Measurements from ENCODE around the gene ENPP6.

The ENPP6 gene

DNA sequence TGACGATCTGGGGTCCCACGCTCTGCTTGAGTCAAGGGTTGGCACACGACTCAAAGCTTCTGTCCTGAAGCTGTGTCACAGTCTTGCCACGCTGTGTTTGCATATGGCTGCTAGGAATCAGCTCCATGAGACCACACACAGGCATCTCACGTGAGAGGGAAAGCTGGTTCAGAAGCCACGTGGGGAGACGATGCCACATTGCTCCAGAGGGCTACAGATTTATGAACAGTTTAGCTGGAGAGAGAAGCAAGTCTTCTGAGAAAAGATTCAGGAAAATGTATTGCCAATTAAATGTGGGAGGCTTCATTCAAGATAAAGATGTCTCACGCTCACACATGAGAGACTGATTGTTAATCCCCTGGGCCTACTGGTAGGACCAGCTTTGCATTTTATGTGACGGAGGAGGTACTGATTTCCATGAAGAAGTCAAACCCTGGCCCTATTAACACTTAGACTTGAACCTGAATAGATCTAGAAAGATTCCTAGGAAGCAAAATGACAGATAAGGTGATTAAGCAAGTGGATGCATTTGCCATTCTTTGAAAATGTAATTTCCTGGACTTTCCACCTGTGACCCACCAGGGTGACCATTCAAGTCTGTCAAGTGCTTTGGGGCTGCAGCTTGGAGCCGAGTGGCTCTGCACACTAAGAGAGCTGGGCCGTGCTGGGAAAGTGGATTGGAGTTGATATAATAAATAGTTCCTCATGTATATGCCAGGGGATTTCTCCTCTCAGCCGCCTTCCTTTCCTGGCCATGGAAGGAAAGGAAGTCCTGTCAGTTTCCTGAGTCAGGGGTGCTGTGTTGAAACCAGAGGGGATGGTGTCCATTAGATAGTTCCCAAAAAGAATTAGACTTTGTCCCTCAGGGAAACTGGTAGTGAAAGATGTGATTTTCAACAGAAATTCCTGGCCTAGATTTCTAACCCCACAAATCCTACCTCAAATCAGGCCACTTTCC lies 29.0 kb downstream of the ENPP6 start:
- no peak for FAIRE-seq

DNA sequence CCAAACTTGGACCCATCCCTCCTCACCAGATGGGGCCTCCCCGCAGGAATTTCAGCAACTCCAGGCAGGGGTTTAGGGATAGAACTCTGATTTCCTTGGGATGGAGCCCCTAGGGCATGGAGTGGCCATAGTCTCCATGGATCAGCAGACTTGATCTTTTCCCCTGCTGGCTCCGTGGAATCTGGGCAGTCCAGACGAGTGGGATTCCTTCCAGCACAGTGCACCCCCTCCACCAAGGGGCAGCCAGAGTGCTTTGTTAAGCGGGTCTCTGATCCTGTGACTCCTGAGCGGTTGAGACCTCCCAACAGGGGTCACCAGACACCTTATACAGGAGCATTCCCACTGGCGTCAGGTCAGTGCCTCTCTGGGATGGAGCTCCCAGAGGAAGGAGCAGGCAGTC lies 40.4 kb downstream of the ENPP6 start:
- FAIRE-seq: no peak

DNA sequence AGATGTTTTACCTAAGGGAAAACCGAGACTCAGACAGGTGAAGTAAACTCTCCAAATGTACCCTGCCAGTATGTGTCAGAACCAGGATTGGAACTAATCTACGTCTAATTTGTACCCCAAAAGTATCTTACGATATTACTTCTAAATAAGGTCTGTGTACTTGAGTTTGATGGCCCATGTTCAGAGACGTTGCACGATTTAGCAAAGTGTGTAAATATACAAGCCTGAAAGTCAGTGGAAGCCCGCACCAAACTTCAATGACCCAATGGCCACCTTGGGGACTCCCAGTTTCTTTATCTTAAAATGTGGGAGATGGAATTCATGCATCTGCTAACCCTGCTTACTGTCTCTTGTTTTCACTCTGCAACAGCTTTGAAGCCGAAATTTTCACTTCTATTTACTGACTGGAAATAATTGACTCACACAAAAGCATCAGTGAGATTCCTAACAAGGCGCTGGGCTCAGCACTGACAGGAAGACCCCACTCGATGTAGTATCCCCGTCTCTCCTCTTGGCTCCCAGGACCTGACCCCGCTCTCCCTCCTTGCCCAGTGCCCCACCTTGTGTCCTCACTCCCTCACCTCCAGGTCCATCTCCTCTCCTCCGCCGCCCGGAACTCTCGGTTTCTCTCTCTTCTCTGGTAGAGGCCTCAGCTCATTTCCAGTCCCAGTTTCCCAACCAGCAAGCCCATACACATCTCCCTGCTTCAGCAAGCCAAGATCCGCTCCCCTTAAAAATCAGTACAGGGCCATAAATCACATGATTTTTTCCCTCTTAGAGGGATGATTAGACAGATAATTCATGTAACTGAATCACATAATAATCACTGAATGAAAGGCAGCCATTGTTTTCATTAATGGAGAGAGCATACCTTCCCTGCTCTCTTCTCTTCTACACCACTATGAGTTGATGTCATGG lies 42.8 kb downstream of the ENPP6 start:
- no peak for FAIRE-seq

DNA sequence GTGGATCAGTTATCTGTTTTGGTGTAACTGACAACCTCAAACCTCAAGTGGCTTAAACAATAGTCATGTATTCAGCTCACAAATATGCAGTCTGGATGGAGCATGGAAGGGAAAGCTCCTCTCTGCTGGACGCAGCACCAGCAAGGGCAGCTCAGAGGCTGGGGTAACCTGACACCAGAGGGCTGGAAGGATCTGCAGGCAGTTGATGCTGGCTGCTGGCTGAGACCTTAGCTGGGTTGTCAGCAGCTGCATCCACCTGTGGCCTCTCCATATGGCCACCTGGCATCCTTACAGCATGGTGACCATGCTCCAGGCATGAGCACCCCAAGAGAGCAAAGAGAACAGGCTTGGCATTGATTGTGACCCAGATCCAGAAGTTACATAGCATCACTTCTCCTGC lies 46.7 kb downstream of the ENPP6 start:
- FAIRE-seq: no peak

DNA sequence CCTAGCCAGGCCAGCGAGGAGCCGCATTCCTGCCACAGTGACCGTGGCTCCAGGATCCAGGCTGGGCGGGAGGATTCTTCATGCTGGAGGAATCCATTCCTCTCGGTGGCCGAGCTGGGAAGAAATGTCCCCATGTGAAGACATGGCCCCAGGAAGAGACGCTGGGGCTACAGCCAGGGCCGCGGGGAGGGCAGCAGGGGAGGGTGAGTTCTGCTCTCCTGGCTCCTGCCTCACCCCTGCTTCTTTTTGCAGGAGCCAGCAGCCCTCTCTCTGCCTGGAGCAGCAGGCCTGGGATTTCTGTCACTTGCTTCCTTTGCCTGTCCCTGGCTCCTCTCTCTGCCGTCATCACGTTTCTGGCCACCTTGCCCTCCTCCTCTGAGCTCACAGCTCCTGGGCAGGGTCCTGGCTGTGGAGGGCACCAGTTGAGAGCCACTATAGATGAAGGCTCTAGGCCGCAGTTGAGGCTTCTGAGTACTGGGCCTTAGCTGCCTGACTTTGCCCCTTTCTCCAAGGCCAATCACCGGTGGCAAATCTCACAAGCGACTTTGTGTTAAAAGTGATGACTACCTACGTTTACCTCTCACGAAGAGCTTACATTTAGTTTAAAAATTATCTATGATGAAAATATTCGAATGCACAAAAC lies 48.3 kb downstream of the ENPP6 start:
- no peak for FAIRE-seq

DNA sequence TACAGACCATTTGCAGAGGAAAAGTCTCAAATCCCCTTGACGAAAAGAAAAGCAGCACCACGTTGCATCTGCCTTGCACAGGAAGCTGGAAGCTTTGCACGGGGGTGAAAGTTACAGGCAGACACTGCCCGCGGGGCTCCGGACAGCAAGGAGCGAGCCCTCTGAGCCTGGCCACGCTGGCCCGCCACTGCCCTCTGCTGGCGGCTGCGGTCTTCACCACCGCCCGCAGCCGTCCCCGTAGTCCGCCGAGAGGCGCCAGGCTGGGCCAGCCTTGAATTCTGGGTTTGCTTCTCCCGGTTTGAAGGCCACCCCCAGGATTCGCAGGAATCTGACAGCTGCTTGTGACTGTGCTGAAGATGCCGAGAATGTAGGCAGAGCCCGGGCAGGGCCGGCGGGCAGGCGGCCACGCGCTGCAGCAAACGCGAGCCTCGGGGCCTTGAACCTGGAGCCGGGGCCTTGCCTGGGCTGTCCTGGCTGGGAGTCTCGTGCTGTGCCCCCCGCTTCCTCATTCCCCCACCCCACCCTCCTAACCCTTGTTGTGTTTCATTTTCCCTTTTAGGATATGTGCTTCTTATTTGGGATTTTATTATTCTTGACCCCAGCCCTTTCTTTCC lies 49.2 kb downstream of the ENPP6 start:
- no peak for FAIRE-seq

DNA sequence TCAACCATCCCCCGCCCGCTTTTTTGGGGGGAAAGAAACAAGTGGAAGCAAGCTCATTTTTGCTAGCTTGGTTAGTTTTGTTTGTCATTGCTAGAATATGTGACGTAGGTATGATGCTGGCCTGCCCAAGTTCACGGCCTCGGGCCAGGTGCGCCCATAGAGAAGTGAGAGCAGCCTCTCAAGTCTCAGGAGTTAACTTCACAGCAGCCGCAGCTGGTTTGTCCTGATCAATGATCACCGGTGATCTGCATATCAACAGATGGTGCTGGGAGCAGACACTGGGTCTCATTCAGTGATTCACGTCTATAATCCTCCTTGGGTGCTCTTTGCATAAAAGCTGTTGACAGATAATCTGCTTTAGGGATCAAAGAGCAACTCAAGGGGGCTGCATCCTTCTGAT lies 50.1 kb downstream of the ENPP6 start:
- FAIRE-seq: no peak

DNA sequence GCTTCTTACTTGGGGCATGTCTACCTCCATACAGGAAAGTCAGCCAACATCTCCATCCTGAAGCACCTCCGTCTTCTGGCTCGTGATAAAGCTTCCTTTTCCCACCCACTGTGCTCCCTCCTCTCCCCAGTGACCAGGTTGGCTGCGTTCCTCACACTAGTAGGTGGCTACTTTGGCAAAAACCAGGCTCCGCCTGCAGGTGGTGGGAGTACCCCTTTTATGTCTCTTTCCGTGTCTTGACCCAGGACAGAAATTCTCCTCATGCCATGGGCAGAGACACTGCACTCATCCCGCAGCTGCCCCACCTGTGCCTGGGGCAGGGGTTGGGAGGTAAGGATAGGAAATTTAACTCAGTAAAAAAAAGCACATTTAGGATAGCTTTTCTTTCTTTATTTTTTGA lies 50.9 kb downstream of the ENPP6 start:
- no peak for FAIRE-seq

DNA sequence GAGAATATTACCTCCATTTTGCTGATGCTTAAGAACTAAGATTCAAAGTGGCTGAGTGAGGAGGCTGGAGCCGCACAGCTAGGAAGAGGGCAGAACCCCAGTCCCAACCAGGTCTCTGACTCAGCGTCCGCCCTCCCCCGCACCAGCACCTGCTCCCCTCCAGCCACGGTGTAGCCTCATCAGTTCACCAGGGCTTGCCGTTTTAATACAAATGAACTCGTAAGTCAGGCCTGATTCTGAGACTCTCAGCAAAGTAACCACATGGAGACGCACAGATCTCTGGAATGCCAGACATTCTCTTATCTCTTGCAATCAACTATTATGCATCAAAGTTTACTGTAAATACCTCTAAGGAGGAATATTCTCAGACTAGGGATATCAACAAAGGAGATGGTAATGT lies 52.4 kb downstream of the ENPP6 start:
- no peak for FAIRE-seq

DNA sequence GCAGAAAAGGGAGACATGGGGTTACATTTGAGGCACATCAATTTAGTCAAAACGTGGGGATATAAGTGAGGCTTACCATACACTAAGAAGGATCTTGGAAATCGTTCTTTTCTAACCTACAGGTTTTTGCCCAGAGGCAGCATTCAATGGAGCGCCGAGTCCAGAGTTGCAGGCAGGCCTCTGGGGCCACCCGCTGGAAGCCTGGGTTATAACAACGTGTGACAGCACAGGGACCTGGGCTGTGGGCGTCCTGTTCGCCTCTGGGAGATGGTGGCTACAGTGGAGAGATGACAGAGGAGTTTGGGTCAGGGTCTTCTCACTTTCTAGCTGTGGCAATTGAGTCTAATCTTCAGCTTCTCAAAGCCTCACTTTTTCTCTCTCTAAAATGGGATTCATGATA lies 53.9 kb downstream of the ENPP6 start:
- FAIRE-seq: no peak

DNA sequence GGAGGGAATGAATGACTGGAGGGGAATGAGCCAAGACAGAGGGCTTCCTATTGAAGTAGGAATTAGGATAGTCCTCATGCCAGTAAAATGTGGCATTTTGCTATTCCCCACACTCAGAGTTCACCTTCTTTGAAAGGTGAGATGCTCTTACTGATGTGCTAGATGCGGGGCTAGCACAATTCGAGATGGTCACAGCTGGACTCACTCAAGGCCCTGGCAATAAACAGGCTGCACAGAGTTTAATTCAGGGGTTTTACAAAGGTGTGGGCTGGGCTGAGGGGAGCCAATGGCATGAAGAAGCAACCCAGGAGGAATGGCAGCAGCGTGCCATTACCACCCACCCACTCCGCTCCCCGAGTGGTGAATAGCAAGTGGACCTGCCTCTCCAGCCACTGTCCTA lies 55.1 kb downstream of the ENPP6 start:
- no peak for FAIRE-seq

DNA sequence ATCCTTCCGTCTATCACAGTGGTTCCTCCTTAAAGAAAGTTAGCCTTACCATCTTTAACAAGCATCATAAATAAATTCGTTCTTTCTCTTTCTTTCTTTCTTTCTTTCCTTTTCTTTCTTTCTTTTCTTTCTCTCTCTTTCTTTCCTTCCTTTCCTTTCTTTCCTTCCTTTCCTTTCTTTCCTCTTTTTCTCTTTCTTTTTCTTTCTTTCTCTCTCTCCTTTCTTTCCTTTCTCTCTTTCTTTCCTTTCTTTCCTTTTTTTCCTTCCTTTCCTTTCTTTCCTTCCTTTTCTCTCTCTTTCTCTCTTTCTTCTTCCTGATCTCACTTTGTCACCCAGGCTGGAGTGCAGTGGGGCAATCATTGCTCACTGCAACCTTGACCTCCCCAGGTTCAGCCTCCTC lies 60.4 kb downstream of the ENPP6 start:
- no peak for FAIRE-seq

DNA sequence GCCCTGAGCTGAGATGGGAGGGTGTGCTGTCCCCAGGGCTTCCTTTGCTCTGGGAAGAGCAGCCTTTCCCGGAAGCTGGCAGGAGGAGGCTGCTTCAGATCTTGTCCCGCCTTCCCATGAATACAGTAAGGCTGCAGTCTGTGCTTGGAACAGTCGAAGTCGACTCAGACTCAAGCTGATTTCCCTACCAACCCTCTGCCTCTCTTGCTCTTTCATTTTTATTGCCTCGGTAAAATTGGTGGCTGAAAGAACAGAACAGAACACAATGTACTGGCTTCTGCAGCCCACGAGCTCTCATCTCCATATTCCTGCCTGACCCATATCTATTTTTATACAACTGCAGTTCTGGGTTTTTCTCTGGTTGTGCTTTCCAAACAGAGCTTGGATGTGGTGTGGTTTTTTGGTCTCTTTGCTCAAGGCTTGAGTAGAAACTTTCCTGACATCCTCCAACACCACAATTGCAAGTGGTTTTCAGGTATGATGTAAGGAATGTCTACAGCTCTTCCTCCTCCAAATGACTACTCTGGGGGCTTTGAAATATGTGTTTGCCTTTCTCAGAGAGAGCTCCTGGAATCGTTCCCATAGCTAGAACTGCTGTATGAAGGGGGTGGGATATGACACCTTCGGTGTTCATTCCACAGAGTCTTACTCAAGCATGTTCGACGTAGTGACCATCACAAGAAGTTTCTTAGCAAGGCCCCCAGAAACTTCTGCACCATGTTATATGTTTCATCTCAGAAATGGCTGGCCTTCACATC lies 61.3 kb downstream of the ENPP6 start:
- no peak for FAIRE-seq

DNA sequence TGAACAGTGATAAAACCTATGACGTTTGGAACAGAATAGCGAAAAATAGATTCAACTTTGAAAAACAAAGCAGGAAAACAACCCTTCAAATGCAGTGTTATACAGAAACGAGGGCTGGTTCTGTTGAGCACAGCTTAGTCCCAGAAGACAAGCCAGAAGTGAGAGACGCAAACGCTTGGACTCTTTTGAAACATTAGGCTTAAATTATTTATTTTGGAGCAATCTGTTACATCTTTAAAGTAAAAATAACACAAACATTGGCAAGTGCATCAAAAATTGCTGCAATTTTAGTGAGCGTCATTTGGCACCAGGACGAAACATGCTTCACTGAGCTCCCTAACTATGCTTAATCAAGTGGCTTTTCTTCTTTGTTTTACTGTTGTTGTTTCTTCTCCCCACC lies 63.5 kb downstream of the ENPP6 start:
- FAIRE-seq: no peak

DNA sequence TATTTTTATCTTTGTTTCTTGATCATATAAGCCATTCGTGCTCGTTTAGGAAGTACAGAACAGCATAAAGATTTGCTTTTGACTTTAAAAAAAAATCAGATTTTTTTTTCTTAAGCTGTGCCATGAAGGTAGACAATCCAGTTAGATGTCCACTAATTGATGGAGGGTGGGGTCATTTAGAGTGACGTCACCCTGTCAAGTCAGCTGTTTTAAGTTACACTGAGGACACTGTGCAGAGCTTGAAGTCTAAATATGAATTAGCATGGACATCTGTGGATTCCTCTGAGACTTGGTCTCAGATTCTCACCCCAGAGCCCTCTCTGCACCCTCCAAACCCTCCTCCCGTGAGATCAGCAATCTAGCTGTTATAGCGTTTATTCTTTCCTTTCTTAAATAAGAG lies 63.9 kb downstream of the ENPP6 start:
- FAIRE-seq: no peak

DNA sequence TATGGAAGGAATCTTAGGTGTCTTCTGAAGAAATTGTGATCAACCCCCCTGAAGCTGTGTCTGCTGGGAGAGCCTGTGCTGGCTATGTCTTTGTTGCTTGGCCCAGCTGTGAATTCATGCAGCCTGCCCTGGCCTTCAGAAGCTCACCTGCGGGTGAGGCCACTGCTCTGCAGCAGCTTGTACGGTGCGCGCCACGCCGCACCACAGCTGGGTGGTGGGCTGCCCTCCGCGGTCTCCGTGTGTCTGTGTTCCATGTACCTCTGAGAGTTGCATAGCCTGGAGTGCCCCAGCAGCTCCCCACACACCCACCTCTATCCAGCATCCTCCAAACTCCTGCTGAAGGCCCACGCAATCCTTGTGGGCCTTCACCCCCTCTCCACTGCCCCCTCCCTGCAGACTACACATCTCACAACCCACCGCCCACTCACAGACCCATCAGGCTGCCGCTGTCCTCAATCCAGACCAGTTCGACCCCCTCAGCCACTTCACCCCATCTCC lies 65.6 kb downstream of the ENPP6 start:
- no peak for FAIRE-seq

DNA sequence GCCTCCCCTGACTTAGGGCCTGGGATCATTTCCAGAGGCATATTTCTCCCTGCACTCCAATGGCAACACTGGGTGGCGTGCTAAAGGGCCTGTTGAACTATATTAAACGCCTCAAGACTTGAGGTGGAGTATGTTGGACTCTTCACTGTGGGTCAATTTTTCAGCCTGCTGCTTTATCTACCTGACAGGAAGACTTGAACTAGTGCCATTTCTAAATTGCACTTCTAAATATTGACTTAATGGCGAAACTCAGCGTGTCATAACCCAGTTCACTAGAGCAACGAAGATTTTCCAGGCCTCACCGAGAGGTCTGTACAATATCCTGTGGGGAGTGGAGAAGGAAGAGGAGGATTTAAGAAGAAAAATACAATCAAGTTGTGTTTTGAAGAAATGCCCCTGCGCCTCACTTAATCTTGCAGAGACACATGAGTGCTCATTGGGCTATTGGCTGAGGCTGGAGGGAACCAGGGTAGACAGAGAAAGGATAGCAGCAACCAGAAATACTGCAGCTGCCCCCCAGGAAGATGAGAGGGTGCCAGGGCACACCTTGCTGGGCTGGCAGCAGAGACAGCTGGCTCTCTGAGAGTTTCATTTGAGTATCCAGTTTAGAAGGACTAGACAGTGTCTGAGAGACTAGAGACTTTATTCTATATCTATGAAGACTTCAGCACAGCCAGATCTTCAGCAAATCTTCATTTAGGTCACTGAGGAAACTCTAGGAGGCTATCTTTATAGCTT lies 67.4 kb downstream of the ENPP6 start:
- no peak for FAIRE-seq

DNA sequence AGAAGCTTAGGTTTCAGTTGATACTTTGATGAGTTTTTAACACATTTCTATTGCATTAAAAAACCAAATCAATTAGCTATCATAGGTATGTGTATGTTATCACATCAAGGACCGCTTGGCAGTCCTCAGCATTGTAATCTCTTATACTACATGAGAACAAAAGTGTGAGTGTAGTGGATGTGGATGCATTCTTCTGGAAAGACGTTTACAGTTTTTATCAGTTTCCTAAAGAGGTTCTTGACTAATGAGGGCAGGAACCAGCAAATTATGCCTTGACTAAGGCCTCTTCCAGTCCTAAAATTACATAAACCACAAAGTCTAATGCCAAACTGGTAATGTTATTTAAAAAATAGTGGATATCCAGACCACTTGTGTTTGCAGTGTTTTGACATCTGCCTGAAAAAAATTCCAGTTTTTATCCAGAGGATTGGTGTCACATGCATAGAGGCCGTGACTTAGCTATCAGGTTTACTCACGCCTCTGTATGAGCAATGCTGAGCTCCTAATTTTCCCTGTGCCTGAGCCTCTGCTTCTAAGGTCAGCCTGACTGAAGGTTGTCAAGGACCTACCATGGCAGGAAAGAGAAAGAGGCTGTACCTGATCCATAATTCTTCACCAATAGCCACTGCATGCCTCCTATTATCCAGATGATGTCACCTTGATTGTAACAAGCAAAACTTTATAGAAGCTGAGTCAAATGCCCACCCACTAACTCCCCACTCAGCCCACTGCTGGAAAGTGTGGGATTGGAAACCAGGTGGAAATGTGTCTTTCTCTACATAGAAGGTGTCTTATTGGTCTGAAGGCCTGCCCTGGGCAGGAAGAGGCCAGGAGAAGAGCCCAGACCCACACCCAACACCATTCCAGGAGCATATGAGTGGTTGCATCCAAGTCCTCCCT lies 68.7 kb downstream of the ENPP6 start:
- FAIRE-seq: no peak

DNA sequence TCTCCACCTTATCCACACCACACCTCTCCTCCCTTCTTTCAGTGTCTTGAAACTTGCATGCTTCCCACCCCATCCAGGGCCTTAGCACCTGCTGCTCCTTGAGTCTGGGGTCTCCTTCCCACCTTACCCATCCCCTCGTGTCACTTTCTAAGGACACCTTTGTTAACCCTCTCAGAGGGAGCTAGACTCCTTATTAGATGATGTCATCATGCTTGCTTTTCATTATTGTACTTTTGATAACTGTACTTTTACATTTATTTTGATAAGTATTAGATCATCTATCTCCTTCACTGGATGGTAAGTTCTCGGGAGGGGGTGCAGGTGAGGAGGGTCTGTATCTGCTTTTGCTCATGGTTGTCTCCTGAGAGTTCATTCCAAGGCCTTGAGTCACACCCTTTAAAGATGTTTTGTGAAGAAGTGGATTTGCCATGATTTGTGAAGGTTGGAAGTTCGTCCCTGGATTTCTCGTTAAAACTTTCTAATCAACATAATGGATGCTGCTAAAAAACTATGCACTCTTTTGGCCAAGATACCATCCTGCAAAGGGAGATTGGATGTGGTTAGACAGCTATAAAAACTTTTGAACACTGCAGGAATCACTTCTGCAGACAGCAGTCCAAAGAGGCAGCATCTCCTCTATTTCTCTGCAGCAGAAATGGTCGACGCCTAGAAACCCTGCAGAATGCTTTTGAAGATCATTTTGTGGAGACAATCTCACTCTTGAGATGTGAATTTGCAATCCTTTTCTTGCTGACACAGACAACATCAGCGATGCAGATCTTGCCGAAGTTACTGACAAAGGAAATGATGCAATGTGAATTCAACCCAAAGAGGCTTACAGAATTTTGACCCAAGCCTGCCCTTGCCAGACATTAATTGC lies 69.6 kb downstream of the ENPP6 start:
- FAIRE-seq: no peak

Data from A204.1 (cell line).